Central memory CD8-positive, alpha-beta T cell (primary cell): ENCODE data around the gene NT5M.
"Not testable (repeated sequence)": the region's sequence is repeated elsewhere in the genome, so short reads cannot be mapped to it uniquely, and the experiment has no call there.

Experiments
- ATAC-seq: fragments of 150-1000 bp; cut with Tn5 transposase; replicated peaks from 2 replicates; pipeline ENCODE4 v1.10.0; 2022; ENCODE audit warnings: mild to moderate bottlenecking, moderate FRiP score, moderate number of reproducible peaks; ENCODE audit not compliant: poor library complexity, severe bottlenecking; ENCODE audit errors: extremely low read depth
- DNase-seq, 2 donors: peaks; one replicate each; pipeline ENCODE4 v3.0.0; 2021; ENCODE audit warnings: low spot score in 2 of 2
- H3K27ac Mint-ChIP-seq: one replicate; pipeline ENCODE4 v1.8.0; 2022; ENCODE audit warnings: low read depth, mild to moderate bottlenecking, moderate library complexity, mixed read lengths
- H3K27me3 Mint-ChIP-seq: one replicate; pipeline ENCODE4 v1.8.0; 2022; ENCODE audit warnings: mixed read lengths
- H3K36me3 Mint-ChIP-seq: one replicate; pipeline ENCODE4 v1.8.0; 2022; ENCODE audit warnings: mild to moderate bottlenecking, moderate library complexity, mixed read lengths; ENCODE audit not compliant: insufficient read depth
- H3K4me1 Mint-ChIP-seq: one replicate; pipeline ENCODE4 v1.8.0; 2022; ENCODE audit warnings: mixed read lengths
- H3K4me3 Mint-ChIP-seq: one replicate; pipeline ENCODE4 v1.8.0; 2022; ENCODE audit warnings: mild to moderate bottlenecking, moderate library complexity, mixed read lengths
- H3K9me3 Mint-ChIP-seq: one replicate; pipeline ENCODE4 v1.8.0; 2022; ENCODE audit warnings: mixed read lengths

The NT5M gene

DNA sequence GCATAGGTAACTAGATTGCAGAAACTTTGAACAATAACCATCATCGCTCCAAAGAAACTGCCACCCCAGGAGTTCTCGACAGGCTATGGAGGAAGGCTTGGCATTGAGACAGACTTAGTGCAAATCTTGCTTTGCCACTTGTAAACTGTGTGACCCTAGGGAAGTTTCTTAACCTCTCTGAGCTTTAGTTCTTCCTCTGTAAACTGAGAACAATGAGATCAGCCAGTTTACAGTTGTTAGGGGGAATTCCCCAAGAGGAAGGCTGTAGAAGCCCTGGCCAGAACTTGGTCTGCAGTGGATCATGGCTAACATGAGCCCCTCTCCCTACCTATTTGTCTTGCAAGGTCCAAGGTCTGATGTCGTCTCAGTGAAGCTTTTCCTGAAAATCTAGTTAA is 78.9 kb downstream of the NT5M start:
- H3K27me3 Mint-ChIP-seq, result peaks cover 20% of the 10 kb centered on the region
- peaks cover under 1% of the 10 kb centered on the region for H3K4me1 Mint-ChIP-seq
- H3K4me3 Mint-ChIP-seq, result no peak overlapping the region
- DNase-seq, result no peak
- no peak overlapping the region for H3K27ac Mint-ChIP-seq
- ATAC-seq, result no peak
- H3K36me3 Mint-ChIP-seq, result peaks cover 4% of the 10 kb centered on the region
- no peaks in the 10 kb centered on the region for H3K9me3 Mint-ChIP-seq

DNA sequence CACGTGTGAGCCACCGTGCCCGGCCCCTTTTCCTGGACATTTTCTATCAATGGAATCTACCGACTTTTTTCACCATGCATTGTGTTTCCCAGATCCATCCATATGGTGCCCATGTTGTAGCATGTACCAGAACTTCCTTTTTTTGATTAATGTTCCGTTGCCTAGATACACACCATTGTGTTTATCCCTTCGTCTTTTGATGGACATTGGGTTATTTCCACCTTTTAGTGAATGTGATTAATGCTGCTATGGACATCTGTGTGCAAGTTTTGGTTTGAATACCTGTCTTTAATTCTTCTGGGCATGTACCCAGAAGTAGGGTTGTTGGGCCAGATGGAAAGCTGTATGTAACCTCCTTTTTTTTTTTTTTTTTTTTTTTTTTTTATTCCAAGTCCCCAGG is 79.8 kb downstream of the NT5M start:
- no peak for ATAC-seq

DNA sequence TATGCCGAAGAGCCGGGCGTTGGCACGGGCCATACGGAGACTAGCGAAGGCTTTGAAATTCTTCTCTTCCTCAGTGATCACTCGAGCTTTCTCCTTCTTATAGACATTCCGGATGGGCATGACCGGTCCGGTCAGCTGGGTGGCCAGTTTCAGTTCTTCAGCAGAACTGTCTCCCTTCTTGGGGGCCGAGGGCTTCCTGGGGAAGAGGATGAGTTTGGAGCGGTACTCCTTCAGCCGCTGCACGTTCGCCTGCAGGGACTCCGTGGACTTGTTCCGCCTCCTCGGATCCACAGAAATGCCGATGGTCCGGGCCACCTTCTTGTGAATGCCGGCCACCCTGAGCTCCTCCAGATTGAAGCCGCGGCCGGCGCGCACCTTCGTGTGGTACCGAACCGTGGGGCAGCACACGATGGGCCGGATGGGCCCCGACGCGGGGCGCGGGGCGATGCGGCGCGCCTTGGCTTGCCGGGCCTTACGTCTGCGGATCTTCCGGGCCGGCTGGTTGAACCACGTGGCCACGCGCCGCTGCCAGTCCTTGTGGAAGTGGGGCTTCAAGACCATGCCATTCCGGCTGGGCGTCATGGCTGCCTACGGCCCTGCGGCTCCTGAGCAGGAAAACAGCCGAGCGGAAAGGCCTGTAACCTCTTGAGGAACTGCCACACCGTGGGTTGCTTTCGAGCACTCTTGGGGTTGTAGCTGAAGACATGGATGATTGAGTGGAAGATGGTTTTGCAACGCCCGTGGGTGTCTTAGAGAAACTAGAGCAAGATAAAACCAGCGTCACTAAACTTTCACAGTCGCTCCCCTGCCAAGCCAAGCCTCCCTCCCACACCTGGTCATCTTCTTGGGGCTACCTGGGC is 80.5 kb downstream of the NT5M start:
- not testable (repeated sequence) for H3K4me3 Mint-ChIP-seq, H3K27ac Mint-ChIP-seq, H3K9me3 Mint-ChIP-seq, H3K4me1 Mint-ChIP-seq, H3K36me3 Mint-ChIP-seq, DNase-seq, ATAC-seq
- peaks cover 26% of the 10 kb centered on the region for H3K27me3 Mint-ChIP-seq

More for the DNA sequence above, 79.8 kb downstream of the NT5M start:
- H3K4me3 Mint-ChIP-seq, result no peak overlapping the region
- peaks cover 4% of the 10 kb centered on the region for H3K36me3 Mint-ChIP-seq
- H3K4me1 Mint-ChIP-seq, result peaks cover 5% of the 10 kb centered on the region
- DNase-seq, result no peak
- peaks cover 26% of the 10 kb centered on the region for H3K27me3 Mint-ChIP-seq
- H3K27ac Mint-ChIP-seq, result no peak overlapping the region
- H3K9me3 Mint-ChIP-seq, result no peaks in the 10 kb centered on the region

DNA sequence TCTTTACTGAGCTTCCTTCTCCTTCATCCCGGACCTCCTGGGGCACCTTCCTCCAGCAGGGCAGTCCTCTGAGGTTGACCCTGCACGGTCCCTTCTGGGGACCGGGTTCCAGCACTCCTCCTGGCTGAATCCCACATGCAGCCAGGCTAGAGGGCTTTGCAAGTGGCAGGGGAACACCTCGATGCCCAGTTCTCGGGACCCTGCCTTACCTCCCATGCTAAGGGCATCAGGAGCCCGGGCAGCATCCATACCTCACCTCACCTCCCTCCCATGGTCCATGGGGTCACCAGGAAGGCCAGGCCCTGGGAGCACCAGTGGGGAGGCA is 81.1 kb downstream of the NT5M start:
- Mint-ChIP-seq H3K9me3 (no peaks in the 10 kb centered on the region), H3K36me3 (peaks cover 2% of the 10 kb centered on the region), H3K27me3 (peaks cover 26% of the 10 kb centered on the region), H3K4me1 (peaks cover 5% of the 10 kb centered on the region), H3K4me3 (no peak overlapping the region), H3K27ac (no peak overlapping the region)
- DNase-seq (no peak), ATAC-seq (no peak)

DNA sequence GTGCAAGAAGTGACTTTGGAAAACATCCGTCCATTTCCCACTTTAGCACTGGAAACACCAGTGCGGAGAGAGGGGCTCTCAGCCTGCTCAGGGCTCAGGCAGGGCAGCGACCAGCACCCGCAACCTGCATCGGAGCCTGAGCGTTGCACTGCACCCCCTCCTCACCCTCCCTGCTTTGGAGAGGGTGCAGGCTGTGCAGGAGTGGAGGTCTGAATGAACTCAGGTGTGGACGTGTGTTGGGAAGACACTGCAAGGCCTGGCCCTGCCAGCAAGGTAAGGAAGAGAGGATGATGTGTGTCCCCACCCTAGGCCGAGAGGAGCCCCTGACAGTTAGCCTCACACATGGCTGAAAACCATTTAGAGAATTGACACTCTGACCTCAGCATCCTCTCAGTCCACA is 81.8 kb downstream of the NT5M start:
- no peak for ATAC-seq
- Mint-ChIP-seq H3K4me1 (peaks cover 5% of the 10 kb centered on the region), H3K36me3 (peaks cover 2% of the 10 kb centered on the region), H3K4me3 (no peak overlapping the region), H3K9me3 (no peaks in the 10 kb centered on the region), H3K27me3 (peaks cover 20% of the 10 kb centered on the region), H3K27ac (no peak overlapping the region)
- no peak for DNase-seq

DNA sequence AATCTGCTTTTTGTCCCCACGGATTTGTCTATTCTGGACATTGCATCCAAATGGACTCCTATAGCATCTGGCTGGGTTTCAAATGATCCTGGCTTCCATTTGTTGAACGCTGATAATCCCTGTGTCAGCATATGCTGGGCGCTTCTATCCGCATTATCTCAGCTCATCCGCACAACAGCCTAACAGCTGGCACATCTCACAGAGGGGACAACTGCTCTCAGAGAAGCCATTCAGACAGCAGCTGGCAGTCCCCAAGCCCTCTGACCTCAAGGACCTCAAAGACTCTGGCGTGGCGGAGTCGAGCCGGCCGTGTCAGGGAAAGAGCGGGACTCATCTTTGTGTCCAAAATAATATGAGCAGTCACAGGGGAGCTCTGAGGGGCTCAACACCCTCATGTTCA is 82.3 kb downstream of the NT5M start:
- no peaks in the 10 kb centered on the region for H3K9me3 Mint-ChIP-seq
- H3K4me3 Mint-ChIP-seq, result no peak overlapping the region
- peaks cover 2% of the 10 kb centered on the region for H3K36me3 Mint-ChIP-seq
- ATAC-seq (no peak), DNase-seq (no peak)
- no peak overlapping the region for H3K27ac Mint-ChIP-seq
- peaks cover 5% of the 10 kb centered on the region for H3K4me1 Mint-ChIP-seq
- peaks cover 15% of the 10 kb centered on the region for H3K27me3 Mint-ChIP-seq

DNA sequence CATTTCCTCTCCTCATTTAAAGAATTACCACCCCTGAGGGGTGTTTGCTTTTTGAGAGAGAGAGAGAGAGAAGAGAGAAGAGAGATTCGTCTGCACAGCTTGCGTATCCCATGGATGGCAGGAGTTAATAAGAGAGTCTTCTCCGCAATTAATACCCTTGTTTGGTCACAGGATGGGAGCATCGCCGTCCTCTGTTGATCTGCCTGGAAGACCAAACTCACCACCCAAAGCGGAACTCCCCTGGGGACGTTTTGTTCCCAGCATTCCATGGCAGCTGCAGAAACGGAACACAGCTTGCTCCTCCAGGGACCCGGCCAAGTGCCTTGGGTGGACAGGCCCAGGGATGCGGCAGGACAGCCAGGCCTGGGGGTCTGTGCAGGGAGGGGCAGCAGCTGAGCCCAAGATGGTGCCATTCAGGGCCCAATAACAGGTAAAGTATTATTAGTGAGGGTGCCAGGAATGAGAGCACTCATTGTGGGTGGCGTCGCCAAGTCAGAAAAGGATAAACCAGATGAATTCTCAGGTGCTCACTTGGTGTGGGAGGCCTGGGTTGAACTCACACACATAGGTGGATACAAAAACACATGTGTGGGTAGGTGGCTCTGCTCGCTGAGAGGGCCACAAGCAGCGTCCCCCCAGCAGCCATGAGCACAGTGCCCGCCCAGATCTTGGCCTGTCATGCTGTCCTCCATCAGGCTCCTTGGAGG is 83.1 kb downstream of the NT5M start:
- no peaks in the 10 kb centered on the region for H3K9me3 Mint-ChIP-seq
- DNase-seq (no peak), ATAC-seq (no peak)
- H3K27ac Mint-ChIP-seq, result peak overlapping the region; percentile 11
- H3K4me3 Mint-ChIP-seq, result no peak overlapping the region
- peaks cover 15% of the 10 kb centered on the region for H3K27me3 Mint-ChIP-seq
- H3K36me3 Mint-ChIP-seq, result peaks cover 2% of the 10 kb centered on the region
- H3K4me1 Mint-ChIP-seq, result peaks cover 7% of the 10 kb centered on the region

DNA sequence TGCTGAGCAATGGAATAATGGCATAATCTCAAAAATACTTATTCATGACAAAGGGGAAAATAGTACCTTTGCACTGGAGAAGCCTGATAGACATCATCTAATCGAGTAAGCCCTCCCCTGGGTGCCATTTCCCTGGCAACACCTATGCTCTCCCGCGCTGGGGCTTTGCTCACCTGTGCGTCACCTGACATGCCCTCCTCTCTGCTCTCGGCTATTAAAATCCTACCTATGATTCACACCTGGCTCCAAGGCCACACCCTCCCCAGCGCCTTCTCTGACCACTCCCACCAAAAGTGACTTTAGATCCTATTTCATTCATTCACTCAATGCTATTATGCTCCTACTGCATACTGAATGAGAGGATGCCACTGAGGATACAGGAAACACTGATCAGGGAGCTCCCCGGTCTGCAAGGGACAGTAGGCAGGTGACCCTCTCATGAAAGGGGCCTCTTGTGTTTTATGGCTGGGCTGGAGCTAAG is 83.9 kb downstream of the NT5M start:
- no peak overlapping the region for H3K4me3 Mint-ChIP-seq
- peaks cover 6% of the 10 kb centered on the region for H3K36me3 Mint-ChIP-seq
- H3K27me3 Mint-ChIP-seq, result peaks cover 15% of the 10 kb centered on the region
- no peaks in the 10 kb centered on the region for H3K9me3 Mint-ChIP-seq
- DNase-seq (no peak), ATAC-seq (no peak)
- H3K27ac Mint-ChIP-seq, result peak overlapping the region; percentile 11
- peaks cover 15% of the 10 kb centered on the region for H3K4me1 Mint-ChIP-seq

DNA sequence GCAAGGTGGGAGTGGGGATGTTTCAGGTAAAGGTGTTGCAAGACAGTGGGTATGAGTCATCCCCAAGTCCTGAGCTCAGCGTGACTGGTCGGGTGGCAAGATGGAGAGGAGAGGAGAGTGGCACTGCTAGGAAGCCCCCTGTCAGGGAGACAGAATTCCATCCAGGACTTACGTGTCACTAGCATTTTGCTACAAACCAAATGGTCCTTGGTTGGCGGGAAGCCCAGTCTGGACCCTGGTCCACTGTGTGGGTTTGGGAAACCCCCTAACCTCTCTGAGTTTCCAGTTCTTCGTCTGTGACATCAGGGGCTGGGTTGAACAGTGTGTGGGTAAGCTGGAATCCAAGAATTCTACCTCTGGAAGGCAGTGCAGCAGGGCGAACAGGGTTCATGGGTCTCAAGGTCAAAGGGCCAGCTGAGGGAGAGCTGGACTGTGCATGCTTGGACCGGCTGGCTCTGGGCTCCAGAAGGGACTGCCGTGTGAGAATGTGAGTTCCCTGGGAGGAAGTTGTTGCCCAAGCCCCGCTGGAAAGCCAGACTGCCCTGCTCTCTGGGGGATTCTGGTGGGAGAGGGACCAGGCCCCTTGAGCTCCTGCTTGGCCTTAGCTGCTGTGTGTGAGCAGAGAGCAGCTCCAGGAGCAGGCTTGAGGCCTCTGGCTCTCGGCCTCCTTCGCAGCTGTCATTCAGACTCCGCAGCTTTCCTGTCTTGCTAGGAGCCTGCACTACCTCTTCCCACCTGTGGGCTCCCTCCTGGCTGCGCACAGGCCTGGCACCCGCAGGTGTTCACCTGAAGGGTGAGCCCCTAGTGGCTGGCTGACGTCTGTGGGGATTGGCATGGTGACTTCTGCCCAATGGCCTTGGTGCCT is 84.6 kb downstream of the NT5M start:
- ATAC-seq (no peak), DNase-seq (no peak)
- Mint-ChIP-seq H3K4me3 (no peak overlapping the region), H3K27me3 (peaks cover 15% of the 10 kb centered on the region), H3K4me1 (peaks cover 20% of the 10 kb centered on the region), H3K36me3 (peaks cover 6% of the 10 kb centered on the region), H3K27ac (peak overlapping the region; percentile 11), H3K9me3 (no peaks in the 10 kb centered on the region)

DNA sequence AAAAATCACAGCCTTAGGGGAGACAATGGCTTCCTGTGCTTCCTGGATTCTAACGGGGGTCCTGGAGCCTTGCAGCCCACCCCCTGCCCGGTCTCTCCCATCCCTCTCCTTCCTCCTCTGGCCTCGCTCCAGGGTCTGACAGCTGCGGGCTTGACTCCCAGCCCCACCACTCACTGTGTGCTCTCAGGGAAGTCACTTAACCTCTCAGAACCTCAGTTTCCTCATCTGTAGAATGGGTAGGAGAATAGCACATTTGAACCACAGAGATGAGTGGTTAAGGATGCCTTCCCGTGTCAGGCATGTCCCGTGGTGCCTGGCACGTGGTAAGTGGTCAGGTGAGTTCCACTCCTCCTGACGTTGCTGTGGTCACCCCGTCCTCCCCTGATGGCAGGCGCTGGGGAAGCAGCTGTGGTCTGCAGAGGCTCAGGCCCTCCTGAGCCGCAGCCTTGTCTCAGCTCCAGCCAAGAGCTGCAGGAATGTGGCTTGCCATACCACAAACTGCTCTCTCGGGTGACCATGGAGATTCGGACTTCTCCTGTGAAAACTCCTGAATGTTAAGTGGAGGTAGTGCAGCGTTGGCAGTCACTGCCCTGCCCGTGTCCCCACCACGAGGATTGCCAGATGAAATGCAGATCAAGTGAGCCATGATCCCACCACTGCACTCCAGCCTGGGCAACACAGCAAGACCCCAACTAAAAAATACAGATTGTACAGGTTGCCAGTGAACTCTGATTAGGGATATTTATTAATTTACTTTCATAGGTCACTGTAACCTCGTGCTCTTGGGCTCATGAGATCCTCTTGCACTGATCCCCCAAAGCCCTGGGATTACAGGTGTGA is 85.7 kb downstream of the NT5M start:
- peaks cover 20% of the 10 kb centered on the region for H3K4me1 Mint-ChIP-seq
- peaks cover 8% of the 10 kb centered on the region for H3K36me3 Mint-ChIP-seq
- DNase-seq (no peak), ATAC-seq (no peak)
- no peak overlapping the region for H3K4me3 Mint-ChIP-seq
- peaks cover 15% of the 10 kb centered on the region for H3K27me3 Mint-ChIP-seq
- no peaks in the 10 kb centered on the region for H3K9me3 Mint-ChIP-seq
- no peak overlapping the region for H3K27ac Mint-ChIP-seq

DNA sequence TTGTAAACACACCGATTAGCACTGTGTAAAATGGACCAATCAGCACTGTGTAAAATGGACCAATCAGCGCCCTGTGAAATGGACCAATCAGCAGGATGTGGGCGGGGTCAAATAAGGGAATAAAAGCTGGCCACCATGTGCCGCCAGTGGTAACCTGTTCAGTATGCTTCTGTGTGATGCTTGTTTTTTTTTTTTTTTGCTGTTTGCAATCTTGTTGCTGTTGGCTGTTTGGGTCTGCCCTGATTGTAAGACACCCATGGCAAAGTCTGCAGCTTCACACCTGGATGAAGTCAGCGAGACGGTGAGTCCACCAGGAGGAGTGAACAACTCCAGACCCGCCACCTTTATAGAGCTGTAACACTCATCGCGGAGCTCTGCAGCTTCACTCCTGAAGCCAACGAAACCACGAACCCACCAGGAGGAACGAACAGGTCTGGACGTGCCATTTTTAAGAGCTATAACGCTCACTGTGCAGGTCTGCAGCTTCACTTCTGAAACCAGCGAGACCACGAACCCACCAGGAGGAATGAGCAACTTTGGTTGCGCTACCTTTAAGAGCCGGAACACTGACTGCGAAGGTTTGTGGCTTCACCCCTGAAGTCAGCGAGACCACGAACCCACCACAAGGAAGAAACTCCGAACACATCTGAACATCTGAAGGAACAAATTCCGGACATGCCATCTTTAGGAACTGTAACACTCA is 88.6 kb downstream of the NT5M start:
- DNase-seq, result peak; percentile 48 to 77
- H3K9me3 Mint-ChIP-seq, result no peaks in the 10 kb centered on the region
- ATAC-seq, result peak; percentile 87
- H3K4me1 Mint-ChIP-seq, result peaks cover 20% of the 10 kb centered on the region
- peak overlapping the region; percentile 50 for H3K27ac Mint-ChIP-seq
- peaks cover 9% of the 10 kb centered on the region for H3K27me3 Mint-ChIP-seq
- peaks cover 6% of the 10 kb centered on the region for H3K36me3 Mint-ChIP-seq
- peak overlapping the region; percentile 83 for H3K4me3 Mint-ChIP-seq
